OCI-LY1 (cell line): ENCODE results near the gene SLCO1A2.

ENCODE experiments used
- H2AFZ ChIP-seq: fragments of 200-600 bp; sonication (generic), shearing (Covaris generic); 2 replicates; pipeline ENCODE4 v1.6.0; 2014; ENCODE audit warnings: antibody characterized with exemption, mild to moderate bottlenecking, low read length
- H3F3A ChIP-seq: fragments of 200-600 bp; sonication (generic), shearing (Covaris generic); 2 replicates; pipeline ENCODE4 v1.6.0; 2014; ENCODE audit warnings: mild to moderate bottlenecking, antibody characterized with exemption, low read length, moderate library complexity; ENCODE audit not compliant: insufficient read depth
- H3K27ac ChIP-seq: fragments of 200-600 bp; sonication (generic); 2 replicates; pipeline ENCODE4 v1.5.1; 2014; ENCODE audit warnings: low read length, mixed run types, mild to moderate bottlenecking, low read depth; ENCODE audit not compliant: poor library complexity, severe bottlenecking
- H3K27me3 ChIP-seq: fragments of 200-600 bp; sonication (generic); 2 replicates; pipeline ENCODE4 v1.6.0; 2014; ENCODE audit warnings: antibody characterized with exemption, mild to moderate bottlenecking, low read length, moderate library complexity; ENCODE audit not compliant: insufficient read depth
- H3K36me3 ChIP-seq: fragments of 200-600 bp; sonication (generic); 2 replicates; pipeline ENCODE4 v1.6.1; 2014; ENCODE audit warnings: mild to moderate bottlenecking, antibody characterized with exemption, low read length, moderate library complexity, mixed read lengths; ENCODE audit not compliant: insufficient read depth
- H3K4me1 ChIP-seq: fragments of 200-600 bp; sonication (generic); 2 replicates; pipeline ENCODE4 v1.5.1; 2014; ENCODE audit warnings: mild to moderate bottlenecking, low read length, moderate library complexity; ENCODE audit not compliant: insufficient read depth, severe bottlenecking
- H3K4me2 ChIP-seq: fragments of 200-600 bp; sonication (generic), shearing (Covaris generic); 2 replicates; pipeline ENCODE4 v1.6.1; 2014; ENCODE audit warnings: low read length
- H3K4me3 ChIP-seq: fragments of 200-600 bp; sonication (generic); 2 replicates; pipeline ENCODE4 v1.5.1; 2014; ENCODE audit warnings: low read length, low read depth, mild to moderate bottlenecking, mixed read lengths; ENCODE audit not compliant: poor library complexity, severe bottlenecking
- H3K79me2 ChIP-seq: fragments of 200-600 bp; shearing (Covaris generic); 2 replicates; pipeline ENCODE4 v1.6.1; 2016; ENCODE audit warnings: mixed run types, low read length, mixed read lengths; ENCODE audit not compliant: insufficient read depth
- H3K9ac ChIP-seq: fragments of 200-600 bp; sonication (generic), shearing (Covaris generic); 2 replicates; pipeline ENCODE4 v1.6.1; 2014; ENCODE audit warnings: mild to moderate bottlenecking, low read length, mixed read lengths
- H3K9me2 ChIP-seq: fragments of 200-600 bp; sonication (generic), shearing (Covaris generic); 2 replicates; pipeline ENCODE4 v1.6.1; 2014; ENCODE audit warnings: low read depth, mild to moderate bottlenecking, low read length, mixed read lengths
- H3K9me3 ChIP-seq: fragments of 200-600 bp; shearing (Covaris generic); 2 replicates; pipeline ENCODE4 v1.6.1; 2014; ENCODE audit warnings: low read length, mixed read lengths
- H4K20me1 ChIP-seq: fragments of 200-600 bp; sonication (generic), shearing (Covaris generic); 2 replicates; pipeline ENCODE4 v1.6.0; 2016; ENCODE audit warnings: mild to moderate bottlenecking, low read length; ENCODE audit not compliant: insufficient read depth
- CTCF ChIP-seq: fragments of 200-600 bp; sonication (generic), shearing (Covaris generic); IDR thresholded peaks from 2 replicates; pipeline ENCODE4 v1.5.1; 2017; ENCODE audit warnings: mild to moderate bottlenecking, antibody characterized with exemption, low read length, moderate library complexity, mixed read lengths
- EZH2 ChIP-seq: fragments of 200-600 bp; sonication (generic), shearing (Covaris generic); IDR thresholded peaks from 2 replicates; pipeline ENCODE4 v1.8.0; 2017; ENCODE audit warnings: borderline replicate concordance, mixed run types, mild to moderate bottlenecking, antibody characterized with exemption, low read length, moderate library complexity, mixed read lengths

Gene SLCO1A2

DNA sequence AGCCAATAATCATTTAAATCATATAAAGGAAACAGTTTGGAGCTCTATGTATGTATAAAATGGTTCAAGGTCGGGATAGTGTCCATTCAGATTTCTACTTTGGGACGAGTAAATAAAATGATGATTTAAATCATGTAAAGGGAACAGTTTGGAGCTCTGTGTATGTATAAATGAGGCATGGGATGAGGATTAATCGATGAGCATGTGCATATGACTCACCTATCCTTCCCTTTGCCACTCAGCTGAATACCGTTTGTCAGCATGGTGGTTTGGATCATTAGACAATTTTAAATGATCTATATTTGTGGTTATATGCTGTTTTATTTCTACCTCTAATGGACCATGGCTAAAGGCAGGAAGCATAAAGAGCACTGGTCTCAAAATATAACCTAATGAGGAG lies 7.1 kb upstream of the SLCO1A2 start:
- Histone ChIP-seq H3K9ac (no peak overlapping the region), H3K9me2 (no peaks in the 10 kb centered on the region), H3F3A (no peaks in the 10 kb centered on the region), H3K79me2 (no peaks in the 10 kb centered on the region), H4K20me1 (no peaks in the 10 kb centered on the region), H3K27ac (no peak overlapping the region), H3K4me2 (no peak overlapping the region), H2AFZ (no peak overlapping the region), H3K9me3 (no peaks in the 10 kb centered on the region), H3K4me1 (no peaks in the 10 kb centered on the region), H3K36me3 (no peaks in the 10 kb centered on the region), H3K4me3 (no peak overlapping the region), H3K27me3 (no peaks in the 10 kb centered on the region)
- TF ChIP-seq CTCF: no peak
- no peak for TF ChIP-seq EZH2

- no peaks in the 10 kb centered on the region for H3K4me1 ChIP-seq
- no peaks in the 10 kb centered on the region for H3K79me2 ChIP-seq
Measured at GRCh38 chr12:21340403-21340802, 5.7 kb upstream of the SLCO1A2 start.

GRCh38 chr12:21339921-21340320 lies 5.2 kb upstream of the SLCO1A2 start:
- Histone ChIP-seq H3K4me1 (no peaks in the 10 kb centered on the region), H3K9ac (no peak overlapping the region), H4K20me1 (no peaks in the 10 kb centered on the region), H3K9me3 (no peaks in the 10 kb centered on the region), H3F3A (no peaks in the 10 kb centered on the region), H3K79me2 (no peaks in the 10 kb centered on the region), H3K27me3 (no peaks in the 10 kb centered on the region), H3K4me3 (no peak overlapping the region), H3K27ac (no peak overlapping the region), H3K4me2 (no peak overlapping the region), H3K9me2 (no peaks in the 10 kb centered on the region), H3K36me3 (no peaks in the 10 kb centered on the region), H2AFZ (no peak overlapping the region)
- TF ChIP-seq EZH2 (no peak), CTCF (no peak)

More at GRCh38 chr12:21340403-21340802, 5.7 kb upstream of the SLCO1A2 start:
- Histone ChIP-seq H3K4me2 (no peak overlapping the region), H3F3A (no peaks in the 10 kb centered on the region), H4K20me1 (no peaks in the 10 kb centered on the region), H3K9me3 (no peaks in the 10 kb centered on the region), H3K27me3 (no peaks in the 10 kb centered on the region), H3K9me2 (no peaks in the 10 kb centered on the region), H2AFZ (no peak overlapping the region), H3K9ac (no peak overlapping the region), H3K36me3 (no peaks in the 10 kb centered on the region), H3K4me3 (no peak overlapping the region), H3K27ac (no peak overlapping the region)
- TF ChIP-seq CTCF (no peak), EZH2 (no peak)
